Loucy (cell line): ENCODE data around the gene ERCC6L2.

Experiments used
- H2AFZ ChIP-seq: fragments of 200-600 bp; sonication (generic); 2 replicates; pipeline ENCODE4 v1.6.0; 2016; ENCODE audit warnings: antibody characterized with exemption, mild to moderate bottlenecking, low read length, moderate library complexity
- H3F3A ChIP-seq: fragments of 200-600 bp; 2 replicates; pipeline ENCODE4 v1.6.0; 2016; ENCODE audit warnings: antibody characterized with exemption, low read depth, mild to moderate bottlenecking
- H3K27me3 ChIP-seq: fragments of 200-600 bp; sonication (generic); 2 replicates; pipeline ENCODE4 v1.6.1; 2014; ENCODE audit warnings: low read length, mild to moderate bottlenecking; ENCODE audit not compliant: insufficient read depth, poor library complexity, severe bottlenecking
- H3K36me3 ChIP-seq: fragments of 200-600 bp; sonication (generic); 2 replicates; pipeline ENCODE4 v1.6.1; 2016; ENCODE audit warnings: low read length; ENCODE audit not compliant: insufficient read depth
- H3K4me1 ChIP-seq: fragments of 200-600 bp; sonication (generic); 2 replicates; pipeline ENCODE4 v1.5.1; 2014; ENCODE audit warnings: low read length, mild to moderate bottlenecking; ENCODE audit not compliant: insufficient read depth, poor library complexity, severe bottlenecking
- H3K4me2 ChIP-seq: fragments of 200-600 bp; sonication (generic); 2 replicates; pipeline ENCODE4 v1.6.0; 2014; ENCODE audit warnings: antibody characterized with exemption, low read length, low read depth, mild to moderate bottlenecking; ENCODE audit not compliant: poor library complexity, severe bottlenecking
- H3K4me3 ChIP-seq: fragments of 200-600 bp; sonication (generic); 2 replicates; pipeline ENCODE4 v1.5.1; 2014; ENCODE audit warnings: low read length, mild to moderate bottlenecking, mixed read lengths; ENCODE audit not compliant: poor library complexity, severe bottlenecking
- H3K79me2 ChIP-seq: fragments of 200-600 bp; sonication (generic); 2 replicates; pipeline ENCODE4 v1.6.1; 2014; ENCODE audit warnings: low read length; ENCODE audit not compliant: insufficient read depth
- H3K9ac ChIP-seq: fragments of 200-600 bp; sonication (generic); 2 replicates; pipeline ENCODE4 v1.6.0; 2014; ENCODE audit warnings: mild to moderate bottlenecking, low read depth, low read length, moderate library complexity; ENCODE audit not compliant: poor library complexity, severe bottlenecking
- H3K9me2 ChIP-seq: fragments of 200-600 bp; sonication (generic); replicated peaks from 2 replicates; pipeline ENCODE4 v1.6.1; 2016; ENCODE audit warnings: low read depth, low read length, mixed read lengths
- H3K9me3 ChIP-seq: fragments of 200-600 bp; sonication (generic); 2 replicates; pipeline ENCODE4 v1.6.1; 2014; ENCODE audit warnings: mild to moderate bottlenecking, antibody characterized with exemption, low read length, low read depth; ENCODE audit not compliant: insufficient read depth
- H4K20me1 ChIP-seq: fragments of 200-600 bp; sonication (generic); 2 replicates; pipeline ENCODE4 v1.6.0; 2014; ENCODE audit warnings: antibody characterized with exemption, low read length, mild to moderate bottlenecking; ENCODE audit not compliant: insufficient read depth, poor library complexity, severe bottlenecking
- EZH2phosphoT487 ChIP-seq: fragments of 200-600 bp; IDR thresholded peaks from 2 replicates; pipeline ENCODE4 v1.6.1; 2018; ENCODE audit warnings: antibody characterized with exemption, mild to moderate bottlenecking, moderate library complexity, borderline replicate concordance
- TF ChIP-seq, protein P1 (sequence below): fragments of 200-600 bp; sonication (generic); conservative IDR thresholded peaks from 2 replicates; pipeline ENCODE4 v1.5.1; 2014; ENCODE audit warnings: mild to moderate bottlenecking, antibody characterized with exemption, low read length

ERCC6L2 gene

DNA sequence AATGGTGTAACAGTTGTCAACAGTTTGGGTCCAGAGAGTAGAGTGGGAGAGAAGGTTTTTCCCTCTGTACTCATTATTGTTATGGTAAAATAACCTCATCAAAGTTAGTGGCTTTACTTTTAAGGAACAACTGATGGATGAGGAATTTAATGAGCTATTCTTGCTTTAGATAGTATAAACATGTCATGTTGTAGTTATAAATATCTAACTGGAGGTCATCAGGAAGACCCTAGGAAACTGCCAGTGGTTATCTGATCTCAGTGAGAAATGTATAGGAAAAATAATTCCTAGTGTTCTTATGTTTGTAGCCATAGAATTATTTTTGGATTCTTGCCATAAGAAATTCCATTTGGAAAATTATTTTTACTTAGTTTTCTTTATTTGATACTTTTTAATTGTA is 4.1 kb downstream of the ERCC6L2 start:
- no peak overlapping the region for H3K9ac ChIP-seq
- peaks cover 11% of the 10 kb centered on the region for H4K20me1 ChIP-seq
- H3F3A ChIP-seq, result no peaks in the 10 kb centered on the region
- no peaks in the 10 kb centered on the region for H3K27me3 ChIP-seq
- H3K9me3 ChIP-seq, result no peaks in the 10 kb centered on the region
- peaks cover 50% of the 10 kb centered on the region for H3K4me1 ChIP-seq
- no peaks in the 10 kb centered on the region for H3K9me2 ChIP-seq
- peak overlapping the region; percentile 64 for H3K4me2 ChIP-seq
- TF ChIP-seq EZH2phosphoT487, result no peak
- TF ChIP-seq, protein P1, sequence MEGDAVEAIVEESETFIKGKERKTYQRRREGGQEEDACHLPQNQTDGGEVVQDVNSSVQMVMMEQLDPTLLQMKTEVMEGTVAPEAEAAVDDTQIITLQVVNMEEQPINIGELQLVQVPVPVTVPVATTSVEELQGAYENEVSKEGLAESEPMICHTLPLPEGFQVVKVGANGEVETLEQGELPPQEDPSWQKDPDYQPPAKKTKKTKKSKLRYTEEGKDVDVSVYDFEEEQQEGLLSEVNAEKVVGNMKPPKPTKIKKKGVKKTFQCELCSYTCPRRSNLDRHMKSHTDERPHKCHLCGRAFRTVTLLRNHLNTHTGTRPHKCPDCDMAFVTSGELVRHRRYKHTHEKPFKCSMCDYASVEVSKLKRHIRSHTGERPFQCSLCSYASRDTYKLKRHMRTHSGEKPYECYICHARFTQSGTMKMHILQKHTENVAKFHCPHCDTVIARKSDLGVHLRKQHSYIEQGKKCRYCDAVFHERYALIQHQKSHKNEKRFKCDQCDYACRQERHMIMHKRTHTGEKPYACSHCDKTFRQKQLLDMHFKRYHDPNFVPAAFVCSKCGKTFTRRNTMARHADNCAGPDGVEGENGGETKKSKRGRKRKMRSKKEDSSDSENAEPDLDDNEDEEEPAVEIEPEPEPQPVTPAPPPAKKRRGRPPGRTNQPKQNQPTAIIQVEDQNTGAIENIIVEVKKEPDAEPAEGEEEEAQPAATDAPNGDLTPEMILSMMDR, result no peak
- peaks cover 12% of the 10 kb centered on the region; the same call in 1 of the 2 replicates for H3K36me3 ChIP-seq
- H3K4me3 ChIP-seq, result peak overlapping the region; percentile 44
- no peak overlapping the region for H2AFZ ChIP-seq
- H3K79me2 ChIP-seq, result peaks cover 60% of the 10 kb centered on the region

- Histone ChIP-seq H3K9me3 (no peaks in the 10 kb centered on the region), H3K79me2 (peaks cover 60% of the 10 kb centered on the region), H3K4me2 (peak overlapping the region; percentile 64), H3F3A (no peaks in the 10 kb centered on the region), H3K36me3 (peaks cover 17% of the 10 kb centered on the region; the same call in 1 of the 2 replicates), H3K27me3 (no peaks in the 10 kb centered on the region), H3K9ac (peak overlapping the region; percentile 12), H3K4me3 (peak overlapping the region; percentile 44), H4K20me1 (peaks cover 11% of the 10 kb centered on the region), H3K4me1 (peaks cover 54% of the 10 kb centered on the region), H2AFZ (no peak overlapping the region), H3K9me2 (no peaks in the 10 kb centered on the region)
- TF ChIP-seq, protein P1, result no peak
- no peak for TF ChIP-seq EZH2phosphoT487
Observed at GRCh38 chr9:95880021-95880690, 4.7 kb downstream of the ERCC6L2 start.

- H3K4me2 ChIP-seq, result peak overlapping the region; percentile 57
- no peak overlapping the region for H2AFZ ChIP-seq
- peaks cover 88% of the 10 kb centered on the region for H3K79me2 ChIP-seq
- H3K36me3 ChIP-seq, result peaks cover 17% of the 10 kb centered on the region
- peaks cover 3% of the 10 kb centered on the region; the same call in 1 of the 2 replicates for H3K9me3 ChIP-seq
- TF ChIP-seq EZH2phosphoT487, result no peak
- TF ChIP-seq, protein P1, result no peak
- H3K4me1 ChIP-seq, result peaks cover 38% of the 10 kb centered on the region
- no peaks in the 10 kb centered on the region for H3K9me2 ChIP-seq
- peak overlapping the region; percentile 19 for H3K4me3 ChIP-seq
- H3F3A ChIP-seq, result no peaks in the 10 kb centered on the region
- H3K27me3 ChIP-seq, result no peaks in the 10 kb centered on the region
- H3K9ac ChIP-seq, result peak overlapping the region; percentile 37
- peaks cover 6% of the 10 kb centered on the region for H4K20me1 ChIP-seq
Observed at GRCh38 chr9:95887926-95888497, 12.5 kb downstream of the ERCC6L2 start.
